ENCODE data around the gene PSMD2.

The PSMD2 gene

DNA sequence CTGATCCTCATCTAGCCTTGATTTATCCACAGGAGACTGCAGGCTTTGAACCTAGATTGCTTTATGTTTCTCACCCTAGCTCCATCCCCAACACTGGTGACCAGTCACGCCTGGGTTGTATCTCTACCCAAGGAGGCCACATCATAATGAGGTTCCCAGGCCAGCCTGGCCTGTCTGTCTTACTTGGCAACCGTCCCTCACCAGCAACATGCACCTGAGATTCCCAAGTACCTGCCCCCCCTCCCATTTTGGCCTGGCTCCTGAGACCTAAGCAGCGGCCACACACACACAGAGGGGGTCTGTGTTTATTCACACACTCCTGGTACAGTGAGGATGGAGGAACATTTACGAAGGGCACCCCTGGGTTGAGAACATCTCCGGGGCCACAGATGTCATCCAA lies 40.1 kb upstream of the PSMD2 start:
- no peak overlapping the region for H3K4me3 ChIP-seq (ENCODE audit: low read depth, low read length)
- in situ Hi-C loops (cut with HindIII; ENCODE audit: low sequenced_read_pairs) = no loop called here
- no peak for DNase-seq (ENCODE audit: low read depth)
- TF ChIP-seq, protein P1, sequence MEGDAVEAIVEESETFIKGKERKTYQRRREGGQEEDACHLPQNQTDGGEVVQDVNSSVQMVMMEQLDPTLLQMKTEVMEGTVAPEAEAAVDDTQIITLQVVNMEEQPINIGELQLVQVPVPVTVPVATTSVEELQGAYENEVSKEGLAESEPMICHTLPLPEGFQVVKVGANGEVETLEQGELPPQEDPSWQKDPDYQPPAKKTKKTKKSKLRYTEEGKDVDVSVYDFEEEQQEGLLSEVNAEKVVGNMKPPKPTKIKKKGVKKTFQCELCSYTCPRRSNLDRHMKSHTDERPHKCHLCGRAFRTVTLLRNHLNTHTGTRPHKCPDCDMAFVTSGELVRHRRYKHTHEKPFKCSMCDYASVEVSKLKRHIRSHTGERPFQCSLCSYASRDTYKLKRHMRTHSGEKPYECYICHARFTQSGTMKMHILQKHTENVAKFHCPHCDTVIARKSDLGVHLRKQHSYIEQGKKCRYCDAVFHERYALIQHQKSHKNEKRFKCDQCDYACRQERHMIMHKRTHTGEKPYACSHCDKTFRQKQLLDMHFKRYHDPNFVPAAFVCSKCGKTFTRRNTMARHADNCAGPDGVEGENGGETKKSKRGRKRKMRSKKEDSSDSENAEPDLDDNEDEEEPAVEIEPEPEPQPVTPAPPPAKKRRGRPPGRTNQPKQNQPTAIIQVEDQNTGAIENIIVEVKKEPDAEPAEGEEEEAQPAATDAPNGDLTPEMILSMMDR (IDR thresholded peaks at IDR 0.05; ENCODE audit: low read depth, low read length, missing control alignments) = no peak

DNA sequence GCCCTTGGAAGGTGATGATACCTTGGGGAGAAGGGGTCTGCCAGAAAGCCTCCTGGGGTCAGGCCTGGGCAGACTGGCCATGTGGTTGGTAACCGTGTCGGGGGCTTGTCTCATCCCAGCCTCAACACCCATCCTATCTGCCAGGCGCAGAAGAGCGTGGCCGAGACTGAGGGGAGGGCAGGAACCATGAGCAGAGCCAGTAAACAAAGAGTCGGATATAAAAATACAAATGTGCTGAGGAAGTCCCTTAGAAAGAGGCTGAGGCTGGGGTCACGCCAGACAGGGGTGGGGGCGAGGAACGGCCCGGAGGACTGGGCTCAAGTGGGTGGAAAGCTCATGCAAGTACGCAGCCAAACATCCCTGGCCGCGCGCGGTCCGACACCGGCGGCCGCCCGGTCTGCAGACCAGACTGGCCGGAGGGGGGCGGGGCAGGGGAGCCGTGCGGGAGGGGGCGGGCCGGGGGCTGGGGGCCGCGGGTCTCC lies 39.6 kb upstream of the PSMD2 start:
- in situ Hi-C loops (cut with HindIII; ENCODE audit: low sequenced_read_pairs) = no loop called here
- H3K4me3 ChIP-seq (ENCODE audit: low read depth, low read length) = no peak overlapping the region
- DNase-seq (ENCODE audit: low read depth) = no peak
- TF ChIP-seq, protein P1 (IDR thresholded peaks at IDR 0.05; ENCODE audit: low read depth, low read length, missing control alignments) = no peak

DNA sequence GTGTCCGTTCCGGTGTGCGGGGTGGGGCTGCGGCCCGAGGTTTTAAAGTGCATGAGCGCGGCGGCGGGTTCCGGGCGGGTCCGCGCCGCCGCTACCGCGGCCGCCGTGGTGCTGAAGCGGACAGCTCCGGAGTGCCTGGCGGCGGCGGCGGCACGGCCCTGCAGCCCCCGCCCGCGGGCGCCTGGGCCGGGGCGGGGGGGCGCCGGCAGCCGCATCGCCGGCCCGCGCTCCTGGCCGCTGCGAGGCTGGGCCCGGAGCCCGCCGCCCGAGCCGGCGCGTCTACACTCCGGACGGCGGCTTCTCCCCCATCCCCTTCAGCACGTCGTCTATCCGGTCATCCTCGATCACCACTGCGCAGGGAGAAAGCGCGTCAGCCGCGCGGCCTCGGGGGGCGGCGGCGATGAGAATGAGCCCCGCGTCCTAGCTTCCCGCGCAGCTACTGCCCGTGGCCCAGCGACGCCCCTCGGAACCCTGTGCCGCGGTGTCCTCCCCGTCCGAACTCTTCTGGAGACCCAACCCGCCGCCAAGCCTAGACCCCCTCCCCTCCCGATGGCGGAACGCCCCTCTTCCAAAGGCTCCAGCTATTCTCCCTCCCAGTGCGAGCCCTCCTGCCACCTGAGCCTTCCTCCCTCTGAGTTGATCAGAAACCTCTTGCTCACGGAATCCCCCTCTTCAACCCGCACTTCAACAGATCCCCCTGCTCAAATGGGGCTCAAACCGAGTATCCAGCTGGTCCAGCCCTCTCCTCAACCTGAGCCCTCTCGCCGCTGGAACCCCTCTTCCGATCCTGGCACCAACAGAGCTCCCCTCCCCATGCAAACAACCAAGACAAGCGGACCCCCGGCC lies 38.9 kb upstream of the PSMD2 start:
- peak overlapping the region; percentile 38 for H3K4me3 ChIP-seq (ENCODE audit: low read depth, low read length)
- TF ChIP-seq, protein P1 (IDR thresholded peaks at IDR 0.05; ENCODE audit: low read depth, low read length, missing control alignments) = no peak
- in situ Hi-C loops (cut with HindIII; ENCODE audit: low sequenced_read_pairs) = no loop called here
- no peak for DNase-seq (ENCODE audit: low read depth)

DNA sequence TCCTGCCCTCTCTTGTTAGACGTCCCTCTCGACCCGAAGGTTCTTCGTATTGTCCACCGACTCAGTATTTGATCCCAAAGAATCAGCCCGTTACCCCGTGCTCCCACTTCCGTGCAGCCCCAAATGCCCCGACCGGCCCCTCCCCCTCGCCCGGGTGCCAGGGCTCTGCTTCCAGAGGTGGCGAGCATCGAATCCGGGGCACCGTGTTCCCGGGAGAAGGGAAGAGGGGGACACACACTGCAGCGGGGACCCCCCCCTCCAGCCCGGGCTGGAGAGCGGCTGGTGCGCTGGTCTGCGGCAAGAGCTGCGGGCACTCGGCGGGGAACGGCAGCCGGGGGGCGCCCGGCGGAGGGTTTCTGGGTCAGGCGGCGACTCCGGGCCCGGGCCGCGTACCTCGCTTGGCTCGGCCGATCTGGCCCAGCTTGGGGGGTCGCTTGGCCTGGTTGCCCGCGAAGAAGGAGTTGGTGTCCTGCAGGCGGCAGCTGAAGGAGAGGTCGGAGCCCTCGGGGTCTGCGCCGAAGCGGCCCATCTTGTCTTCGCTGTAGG lies 38.2 kb upstream of the PSMD2 start:
- in situ Hi-C loops (cut with HindIII; ENCODE audit: low sequenced_read_pairs) = no loop called here
- H3K4me3 ChIP-seq (ENCODE audit: low read depth, low read length) = peak overlapping the region; percentile 38
- TF ChIP-seq, protein P1 (IDR thresholded peaks at IDR 0.05; ENCODE audit: low read depth, low read length, missing control alignments) = no peak
- no peak for DNase-seq (ENCODE audit: low read depth)

DNA sequence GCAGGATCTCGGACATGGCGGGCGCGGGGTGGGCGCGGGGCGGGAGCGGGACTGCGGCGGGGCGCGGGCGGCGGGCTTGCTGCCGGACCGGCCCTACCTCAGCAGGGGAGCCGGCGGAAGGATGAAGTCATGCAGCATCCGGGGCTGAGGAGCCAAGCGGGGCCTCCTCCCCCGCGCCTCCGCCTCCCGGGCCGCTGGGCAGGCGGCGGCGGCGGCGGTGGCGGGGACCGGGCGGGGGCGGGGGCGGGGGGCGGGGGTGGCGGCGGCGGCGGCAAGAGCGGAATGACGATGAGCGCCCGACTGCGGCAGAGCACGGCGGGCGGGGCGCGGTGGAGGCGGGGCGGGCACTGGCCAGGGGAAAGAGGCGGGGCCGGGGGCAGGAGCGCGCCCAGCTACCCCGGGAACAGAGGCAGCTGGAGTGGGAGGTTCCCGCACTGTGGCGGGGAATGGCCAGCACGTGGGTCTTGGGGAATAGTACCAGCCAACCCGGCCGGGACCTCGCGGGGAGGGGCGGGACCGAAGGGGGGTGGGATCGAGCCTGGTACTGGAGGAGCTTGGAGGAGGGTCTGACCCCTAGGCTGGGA lies 37.7 kb upstream of the PSMD2 start, which contains the start of gene CAMK2N2:
CAMK2N2 (minus strand) TSS at position 284 of the 584 bp plus-strand sequence; CDS start at position 16, 268 bp downstream.
- H3K4me3 ChIP-seq (ENCODE audit: low read depth, low read length) = peak within 1 kb of the TSS; percentile 38

More for the DNA sequence above, 37.7 kb upstream of the PSMD2 start, which contains the start of gene CAMK2N2:
- in situ Hi-C loops (cut with HindIII; ENCODE audit: low sequenced_read_pairs) = no loop called here
- no peak for DNase-seq (ENCODE audit: low read depth)
- TF ChIP-seq, protein P1 (IDR thresholded peaks at IDR 0.05; ENCODE audit: low read depth, low read length, missing control alignments) = no peak
